CD8-positive, alpha-beta memory T cell (primary cell): ENCODE data around the gene HSD3B7. TPM values are rescaled to one million over a fixed set of nuclear protein-coding genes. Genes with fewer than 3 reads are reported as not detected.
A peak's percentile ranks its signal among the peaks of the same experiment; 100 is the strongest.

Source experiments
- CTCF ChIA-PET: fragments of 350-600 bp; sonication (Branson Sonifier 250); formaldehyde crosslinking; loops from one replicate; lab custom pipeline; 2021; ENCODE audit warnings: antibody characterized with exemption; lab: Charles Lee
- POLR2A ChIA-PET: fragments of 350-600 bp; sonication (Branson Sonifier 250); formaldehyde crosslinking; loops from one replicate; lab custom pipeline; 2021; ENCODE audit warnings: antibody characterized with exemption; lab: Charles Lee
- DNase-seq, 5 donors: peaks; one replicate each; pipeline versions ENCODE4 v3.0.0 to v3.0.0-alpha.2; 2020 to 2022; ENCODE audit warnings: mixed read lengths in 1 of 5
- H3K27ac ChIP-seq: one replicate; pipeline ENCODE4 v1.7.0; 2013; ENCODE audit warnings: low read depth, mild to moderate bottlenecking, low read length, moderate library complexity
- H3K27me3 ChIP-seq: 2 replicates; pipeline ENCODE4 v1.7.0; 2013; ENCODE audit warnings: low read length, mild to moderate bottlenecking; ENCODE audit not compliant: insufficient read depth, poor library complexity, severe bottlenecking
- H3K36me3 ChIP-seq: 2 replicates; pipeline ENCODE4 v1.7.0; 2013; ENCODE audit warnings: mild to moderate bottlenecking, low read length, moderate library complexity; ENCODE audit not compliant: insufficient read depth
- H3K4me1 ChIP-seq: 2 replicates; pipeline ENCODE4 v1.7.0; 2013; ENCODE audit warnings: mild to moderate bottlenecking, low read length, moderate library complexity; ENCODE audit not compliant: insufficient read depth
- H3K4me3 ChIP-seq: 2 replicates; pipeline ENCODE4 v1.7.0; 2013; ENCODE audit warnings: mild to moderate bottlenecking, low read length
- H3K9me3 ChIP-seq: 2 replicates; pipeline ENCODE4 v1.7.0; 2013; ENCODE audit warnings: mild to moderate bottlenecking, low read length
- H3K27ac Mint-ChIP-seq, 8 donors: one replicate each; pipeline ENCODE4 v1.8.0; 2020 to 2021; ENCODE audit warnings: mixed read lengths in 8 of 8, mild to moderate bottlenecking in 6 of 8, inconsistent platforms in 3 of 8, moderate library complexity in 3 of 8
- H3K27me3 Mint-ChIP-seq, 2 donors: one replicate each; pipeline ENCODE4 v1.8.0; 2020 to 2021; ENCODE audit warnings: mixed read lengths in 2 of 2, mild to moderate bottlenecking in 1 of 2, moderate library complexity in 1 of 2
- H3K36me3 Mint-ChIP-seq, 3 donors: one replicate each; pipeline ENCODE4 v1.8.0; 2020 to 2021; ENCODE audit warnings: mixed read lengths in 3 of 3, inconsistent platforms in 1 of 3, mild to moderate bottlenecking in 1 of 3
- H3K4me1 Mint-ChIP-seq, 3 donors: one replicate each; pipeline ENCODE4 v1.8.0; 2020 to 2021; ENCODE audit warnings: mixed read lengths in 3 of 3, inconsistent platforms in 1 of 3, mild to moderate bottlenecking in 1 of 3
- H3K4me3 Mint-ChIP-seq, 7 donors: one replicate each; pipeline ENCODE4 v1.8.0; 2020 to 2021; ENCODE audit warnings: mixed read lengths in 7 of 7, mild to moderate bottlenecking in 6 of 7, moderate library complexity in 4 of 7, inconsistent platforms in 2 of 7
- H3K9me3 Mint-ChIP-seq, 5 donors: one replicate each; pipeline ENCODE4 v1.8.0; 2020 to 2022; ENCODE audit warnings: mixed read lengths in 5 of 5, mild to moderate bottlenecking in 3 of 5, moderate library complexity in 2 of 5, inconsistent platforms in 1 of 5
- polyA plus RNA-seq: library from polyadenylated mRNA; unstranded; fragments of 300-500 nt; fragmentation: Illumina TruSeq; gene quantifications from one replicate; pipeline ENCODE4 v1.2.3, GENCODE V29; 2021
- total RNA-seq, 2 experiments: library from RNA; stranded (reverse); gene quantifications; one replicate each; pipeline ENCODE4 v1.2.3, GENCODE V29; 2021

The HSD3B7 gene
- total and polyA plus RNA-seq, 3 experiments from 2014 or later, result 1.6 to 2.1 TPM; not detected in 1

- CTCF ChIA-PET, result interaction anchor here (3.0 kb wide), 1 partner anchor 16 kb away, joined by 10 read pairs; the partner anchor contains the start of gene HSD3B7
- Histone ChIP-seq H3K27ac (no peak overlapping the region), H3K27me3 (no peaks in the 10 kb centered on the region), H3K36me3 (no peaks in the 10 kb centered on the region), H3K4me3 (no peak overlapping the region), H3K4me1 (peaks cover 8% of the 10 kb centered on the region), H3K9me3 (no peaks in the 10 kb centered on the region)
- Mint-ChIP-seq H3K4me1 (peaks cover 0 to 4% (median 2%) of the 10 kb centered on the region in 3 donors), H3K27me3 (peaks cover 0 to 3% of the 10 kb centered on the region in 2 donors), H3K27ac (peak overlapping the region in 1 of 8 donors; percentile 32), H3K4me3 (no peak overlapping the region), H3K9me3 (peaks cover 0 to 2% (median 0%) of the 10 kb centered on the region in 5 donors), H3K36me3 (no peaks in the 10 kb centered on the region)
- DNase-seq, result no peak
- POLR2A ChIA-PET, result no interaction called here
Observed at GRCh38 chr16:31001507-31002249, 16.7 kb downstream of the HSD3B7 start.

GRCh38 chr16:31002250-31002700 is 17.3 kb downstream of the HSD3B7 start:
- Mint-ChIP-seq H3K27ac (peak overlapping the region in 1 of 8 donors; percentile 32), H3K4me3 (no peak overlapping the region), H3K4me1 (no peaks in the 10 kb centered on the region), H3K9me3 (peaks cover 0 to 2% (median 0%) of the 10 kb centered on the region in 5 donors), H3K27me3 (peaks cover 0 to 3% of the 10 kb centered on the region in 2 donors), H3K36me3 (no peaks in the 10 kb centered on the region)
- Histone ChIP-seq H3K27me3 (no peaks in the 10 kb centered on the region), H3K36me3 (no peaks in the 10 kb centered on the region), H3K27ac (no peak overlapping the region), H3K9me3 (no peaks in the 10 kb centered on the region), H3K4me3 (no peak overlapping the region), H3K4me1 (peaks cover 4% of the 10 kb centered on the region)
- ChIA-PET CTCF (interaction anchor here (3.0 kb wide), 1 partner anchor 17 kb away, joined by 10 read pairs; the partner anchor contains the start of gene HSD3B7), POLR2A (interaction anchor here (0.6 kb wide), 1 partner anchor 178 kb away, joined by 12 read pairs; the partner anchor contains the start of gene FUS)
- DNase-seq, result no peak

GRCh38 chr16:31002862-31003341 is 17.9 kb downstream of the HSD3B7 start:
- H3K27ac Mint-ChIP-seq, result no peak overlapping the region
- no peaks in the 10 kb centered on the region for H3K4me1 ChIP-seq
- peaks cover 0 to 3% of the 10 kb centered on the region in 2 donors for H3K27me3 Mint-ChIP-seq
- no peak overlapping the region for H3K4me3 Mint-ChIP-seq
- H3K27ac ChIP-seq, result no peak overlapping the region
- no peaks in the 10 kb centered on the region for H3K9me3 ChIP-seq
- DNase-seq, result no peak
- ChIA-PET POLR2A (interaction anchor here (0.6 kb wide), 1 partner anchor 177 kb away, joined by 12 read pairs; the partner anchor contains the start of gene FUS), CTCF (interaction anchor here (1.0 to 3.0 kb wide), 2 partner anchors 17 to 19 kb away, joined by 3 to 10 read pairs; partner anchors contain the start of gene HSD3B7)
- H3K36me3 ChIP-seq, result no peaks in the 10 kb centered on the region
- H3K9me3 Mint-ChIP-seq, result peaks cover 0 to 2% (median 0%) of the 10 kb centered on the region in 5 donors
- H3K36me3 Mint-ChIP-seq, result no peaks in the 10 kb centered on the region
- H3K4me1 Mint-ChIP-seq, result no peaks in the 10 kb centered on the region
- H3K27me3 ChIP-seq, result no peaks in the 10 kb centered on the region
- no peak overlapping the region for H3K4me3 ChIP-seq

GRCh38 chr16:31003744-31004143 is 18.7 kb downstream of the HSD3B7 start:
- Mint-ChIP-seq H3K27ac (no peak overlapping the region), H3K36me3 (no peaks in the 10 kb centered on the region), H3K4me3 (no peak overlapping the region), H3K4me1 (no peaks in the 10 kb centered on the region), H3K27me3 (peaks cover 0 to 6% of the 10 kb centered on the region in 2 donors), H3K9me3 (peaks cover 0 to 2% (median 0%) of the 10 kb centered on the region in 5 donors)
- H3K27me3 ChIP-seq, result no peaks in the 10 kb centered on the region
- no peak overlapping the region for H3K4me3 ChIP-seq
- ChIA-PET CTCF (interaction anchor here (1.0 to 3.0 kb wide), 2 partner anchors 18 to 19 kb away, joined by 3 to 10 read pairs; partner anchors contain the start of gene HSD3B7), POLR2A (interaction anchor here (0.6 kb wide), 1 partner anchor 237 kb away, joined by 5 read pairs; no protein-coding TSS in a partner anchor)
- DNase-seq, result no peak
- H3K4me1 ChIP-seq, result no peaks in the 10 kb centered on the region
- H3K9me3 ChIP-seq, result no peaks in the 10 kb centered on the region
- no peaks in the 10 kb centered on the region for H3K36me3 ChIP-seq
- H3K27ac ChIP-seq, result no peak overlapping the region

- no peak overlapping the region for H3K27ac ChIP-seq
- no peaks in the 10 kb centered on the region for H3K4me1 ChIP-seq
- H3K4me3 Mint-ChIP-seq, result no peak overlapping the region
- H3K27me3 ChIP-seq, result no peaks in the 10 kb centered on the region
- DNase-seq, result no peak
- H3K4me1 Mint-ChIP-seq, result peaks cover 0 to under 1% (median 0%) of the 10 kb centered on the region in 3 donors
- H3K36me3 Mint-ChIP-seq, result no peaks in the 10 kb centered on the region
- H3K9me3 ChIP-seq, result no peaks in the 10 kb centered on the region
- ChIA-PET CTCF (interaction anchor here (3.0 kb wide), 1 partner anchor 19 kb away, joined by 10 read pairs; the partner anchor contains the start of gene HSD3B7), POLR2A (no interaction called here)
- peaks cover under 1 to 6% of the 10 kb centered on the region in 2 donors for H3K27me3 Mint-ChIP-seq
- H3K27ac Mint-ChIP-seq, result no peak overlapping the region
- no peaks in the 10 kb centered on the region for H3K36me3 ChIP-seq
- H3K9me3 Mint-ChIP-seq, result peaks cover 0 to 2% (median 0%) of the 10 kb centered on the region in 5 donors
- no peak overlapping the region for H3K4me3 ChIP-seq
Observed at GRCh38 chr16:31004658-31005057, 19.7 kb downstream of the HSD3B7 start.

GRCh38 chr16:31005350-31006085 is 20.5 kb downstream of the HSD3B7 start:
- DNase-seq, result no peak
- Mint-ChIP-seq H3K4me1 (peaks cover 4 to 5% (median 5%) of the 10 kb centered on the region in 3 donors), H3K4me3 (no peak overlapping the region), H3K27ac (peak overlapping the region in 2 of 8 donors; percentile 6 to 66), H3K27me3 (peaks cover 5 to 7% of the 10 kb centered on the region in 2 donors), H3K36me3 (no peaks in the 10 kb centered on the region), H3K9me3 (peaks cover 0 to 2% (median 0%) of the 10 kb centered on the region in 5 donors)
- POLR2A ChIA-PET, result no interaction called here
- Histone ChIP-seq H3K36me3 (no peaks in the 10 kb centered on the region), H3K4me1 (no peaks in the 10 kb centered on the region), H3K27ac (no peak overlapping the region), H3K27me3 (no peaks in the 10 kb centered on the region), H3K9me3 (no peaks in the 10 kb centered on the region), H3K4me3 (no peak overlapping the region)
- CTCF ChIA-PET, result no interaction called here

- no peaks in the 10 kb centered on the region for H3K36me3 ChIP-seq
- Mint-ChIP-seq H3K27ac (no peak overlapping the region), H3K4me1 (peaks cover 4 to 9% (median 8%) of the 10 kb centered on the region in 3 donors), H3K36me3 (no peaks in the 10 kb centered on the region), H3K9me3 (peaks cover 0 to 2% (median 0%) of the 10 kb centered on the region in 5 donors), H3K27me3 (peaks cover 9 to 10% of the 10 kb centered on the region in 2 donors), H3K4me3 (no peak overlapping the region)
- no peak overlapping the region for H3K27ac ChIP-seq
- H3K27me3 ChIP-seq, result peaks cover 3% of the 10 kb centered on the region
- DNase-seq, result no peak
- ChIA-PET CTCF (no interaction called here), POLR2A (no interaction called here)
- H3K4me3 ChIP-seq, result no peak overlapping the region
- no peaks in the 10 kb centered on the region for H3K9me3 ChIP-seq
- peaks cover 4% of the 10 kb centered on the region for H3K4me1 ChIP-seq
Observed at GRCh38 chr16:31006086-31006385, 21.0 kb downstream of the HSD3B7 start.
